HG02852 (cell line): Measurements from ENCODE around the gene PCBP4.
"Not testable (repeated sequence)": the region's sequence is repeated elsewhere in the genome, so short reads cannot be mapped to it uniquely, and the experiment has no call there.

Source experiments
- ATAC-seq: cut with Tn5 transposase; IDR thresholded peaks from one replicate; pipeline ENCODE4 v1.9.1; 2021; ENCODE audit warnings: mild to moderate bottlenecking, moderate library complexity; ENCODE audit not compliant: unreplicated experiment

Gene PCBP4

GRCh38 chr3:51995346-51996163 lies 28.3 kb upstream of the PCBP4 start, which contains the start of gene RPL29:
Gene RPL29, minus strand, starts transcription at chr3:51995895. Its CDS starts 434 bp downstream, at chr3:51995461.
- ATAC-seq, result peak; percentile 86

DNA sequence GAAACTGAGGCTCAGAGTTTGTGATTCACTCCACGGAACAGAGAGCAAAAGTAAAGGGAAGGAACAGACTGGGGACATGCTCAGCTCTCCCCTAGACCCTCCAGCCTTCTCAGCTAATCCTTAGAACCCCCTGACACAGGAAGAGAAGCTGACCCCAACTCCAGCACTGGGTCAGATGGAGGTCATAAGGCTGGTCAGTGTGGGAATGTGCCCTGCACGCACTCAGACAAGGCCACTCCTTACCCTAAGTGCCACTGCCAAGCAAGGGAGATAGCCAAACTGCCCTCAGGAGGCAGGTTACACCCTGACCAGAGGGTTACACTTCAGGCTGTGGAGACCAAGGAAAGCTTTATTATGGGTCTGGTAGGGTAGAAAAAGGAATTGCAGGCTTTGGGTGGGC lies 27.3 kb upstream of the PCBP4 start:
- no peak for ATAC-seq

- not testable (repeated sequence) for ATAC-seq
Measured at GRCh38 chr3:51993657-51994056, 26.4 kb upstream of the PCBP4 start.

DNA sequence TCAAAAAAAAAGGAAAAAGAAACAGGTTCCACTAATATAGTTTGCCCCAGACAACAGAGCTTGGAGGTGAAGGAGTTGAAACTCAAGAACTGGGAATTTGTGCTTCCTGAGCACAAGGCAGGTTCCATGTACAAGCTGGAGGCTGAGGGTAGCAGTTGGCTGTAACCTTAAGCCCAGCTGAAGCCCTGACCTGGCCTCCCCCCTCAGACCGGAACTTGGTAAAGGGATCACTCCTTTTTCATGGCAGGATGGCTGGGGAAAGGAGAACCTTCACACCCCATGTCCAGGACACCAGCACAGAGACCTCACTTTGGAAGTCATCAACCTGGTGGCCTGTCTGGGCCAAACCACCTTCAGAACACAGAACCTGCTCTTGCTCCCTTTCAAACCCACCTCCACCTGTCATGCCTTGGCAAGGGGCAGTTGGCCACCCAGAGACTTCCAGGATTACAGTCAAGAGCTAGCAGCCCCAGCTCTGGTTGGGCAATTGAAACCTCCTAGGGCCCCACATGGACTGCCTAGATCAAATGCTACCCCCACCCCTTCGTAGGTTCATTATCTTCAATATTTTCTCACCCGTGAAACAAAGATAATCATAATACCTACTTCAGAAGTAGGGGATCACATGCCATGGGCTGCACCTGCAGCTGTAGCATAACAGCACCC lies 24.9 kb upstream of the PCBP4 start:
- no peak for ATAC-seq

DNA sequence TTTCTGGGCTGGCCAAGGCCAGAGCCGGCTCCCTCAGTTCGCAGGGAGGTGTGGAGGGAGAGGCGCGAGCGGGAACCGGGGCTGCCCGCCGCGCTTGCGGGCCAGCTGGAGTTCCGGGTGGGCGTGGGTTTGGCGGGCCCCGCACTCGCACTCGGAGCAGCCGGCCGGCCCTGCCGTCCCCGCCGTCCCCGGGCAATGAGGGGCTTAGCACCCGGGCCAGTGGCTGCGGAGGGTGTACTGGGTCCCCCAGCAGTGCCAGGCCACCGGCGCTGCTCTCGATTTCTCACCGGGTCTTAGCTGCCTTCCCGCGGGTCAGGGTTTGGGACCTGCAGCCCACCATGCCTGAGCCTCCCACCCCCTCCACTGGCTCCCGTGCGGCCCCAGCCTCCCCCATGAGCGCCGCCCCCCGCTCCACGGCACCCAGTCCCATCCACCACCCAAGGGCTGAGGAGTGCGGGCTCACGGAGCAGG lies 23.3 kb upstream of the PCBP4 start:
- ATAC-seq, result not testable (repeated sequence)

GRCh38 chr3:51988286-51989146 lies 21.3 kb upstream of the PCBP4 start:
- no peak for ATAC-seq

DNA sequence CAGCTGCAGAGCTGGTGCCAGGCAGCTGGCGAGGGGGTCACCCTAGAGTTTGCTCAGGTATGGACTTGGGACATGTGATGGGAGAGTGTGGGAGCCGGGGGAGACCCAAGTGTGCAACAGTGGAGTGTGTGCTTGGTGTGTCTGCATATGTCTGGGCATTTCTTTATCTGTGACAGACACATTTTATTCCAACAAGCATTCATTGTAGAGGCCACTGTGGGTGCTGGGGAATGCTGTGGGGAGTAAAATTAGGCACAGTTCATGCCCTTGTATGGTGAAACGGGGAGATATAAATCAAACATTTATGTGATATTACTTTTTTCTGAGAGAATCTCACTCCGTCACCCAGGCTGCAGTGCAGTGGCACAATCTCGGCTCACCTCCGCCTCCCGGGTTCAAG lies 20.3 kb upstream of the PCBP4 start:
- ATAC-seq, result no peak

GRCh38 chr3:51986010-51986947 lies 19.0 kb upstream of the PCBP4 start:
- ATAC-seq, result no peak

- ATAC-seq, result no peak
Measured at GRCh38 chr3:51985063-51985462, 17.8 kb upstream of the PCBP4 start.

- ATAC-seq, result no peak
Measured at GRCh38 chr3:51984269-51984647, 17.0 kb upstream of the PCBP4 start.

- ATAC-seq, result no peak
Measured at GRCh38 chr3:51983578-51984268, 16.5 kb upstream of the PCBP4 start.

DNA sequence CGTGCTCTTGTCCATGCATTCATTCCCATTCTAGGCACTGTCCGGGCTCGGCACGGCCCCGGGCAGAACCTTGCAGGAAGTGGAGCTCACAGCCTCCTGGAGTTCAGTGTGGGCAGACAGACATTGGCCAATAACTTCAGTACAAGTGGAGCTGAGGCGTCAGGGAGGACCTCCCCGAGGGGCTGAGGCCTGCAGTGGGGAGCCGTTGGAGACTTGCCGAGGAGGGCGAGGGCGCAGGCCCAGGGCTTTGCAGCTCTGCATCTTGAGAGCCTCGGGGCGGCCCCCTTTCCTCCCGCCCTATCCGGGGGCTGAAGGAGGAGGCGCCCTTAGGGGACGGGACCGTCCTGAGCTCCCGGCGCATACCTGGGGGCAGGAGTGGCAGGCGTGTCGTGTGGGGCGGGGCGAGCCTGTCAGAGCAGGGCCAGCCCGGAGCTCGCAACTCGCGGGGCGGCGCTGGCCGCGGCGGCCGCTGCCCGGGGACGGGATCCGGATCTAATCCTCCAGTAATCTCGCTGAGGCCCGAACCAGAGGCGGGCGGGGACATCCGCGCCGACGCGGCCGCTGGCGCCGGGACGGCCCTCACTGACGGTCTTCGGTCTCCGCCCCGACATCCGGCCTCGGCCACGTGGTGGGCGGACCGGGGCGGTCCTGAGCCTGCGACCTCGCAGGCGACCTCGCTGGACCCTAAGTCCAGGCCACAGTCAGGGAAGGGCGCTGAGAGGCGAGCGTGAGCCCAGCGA lies 15.8 kb upstream of the PCBP4 start, which contains the start of gene ACY1:
Gene ACY1, plus strand, starts transcription at position 698 of the 740 bp plus-strand sequence. CDS start 530 bp downstream, outside the sequence.
- peak; percentile 75 for ATAC-seq

DNA sequence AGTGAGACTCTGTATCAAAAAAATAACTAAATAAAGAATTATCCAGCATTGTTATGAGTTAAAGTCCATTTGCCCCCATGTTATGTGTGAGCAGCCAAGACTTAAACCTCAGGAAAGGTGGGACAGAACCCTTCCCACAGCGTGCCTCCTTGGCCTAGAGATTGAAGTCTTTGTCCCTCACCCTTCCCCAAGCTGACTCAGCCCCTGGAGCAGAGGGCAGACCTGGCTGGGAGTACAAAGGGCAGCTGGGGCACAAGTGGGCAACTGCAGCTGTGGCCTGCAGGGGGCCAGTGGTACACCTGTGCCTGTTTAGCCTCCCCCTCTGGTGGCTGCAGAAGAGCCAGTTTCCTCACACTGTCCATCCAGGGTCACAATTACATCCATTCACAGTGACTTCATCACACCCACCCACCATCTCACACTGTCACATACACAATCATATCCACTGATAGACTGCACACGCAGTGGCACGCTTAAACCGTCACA lies 15.1 kb upstream of the PCBP4 start:
- peak; percentile 38 for ATAC-seq

DNA sequence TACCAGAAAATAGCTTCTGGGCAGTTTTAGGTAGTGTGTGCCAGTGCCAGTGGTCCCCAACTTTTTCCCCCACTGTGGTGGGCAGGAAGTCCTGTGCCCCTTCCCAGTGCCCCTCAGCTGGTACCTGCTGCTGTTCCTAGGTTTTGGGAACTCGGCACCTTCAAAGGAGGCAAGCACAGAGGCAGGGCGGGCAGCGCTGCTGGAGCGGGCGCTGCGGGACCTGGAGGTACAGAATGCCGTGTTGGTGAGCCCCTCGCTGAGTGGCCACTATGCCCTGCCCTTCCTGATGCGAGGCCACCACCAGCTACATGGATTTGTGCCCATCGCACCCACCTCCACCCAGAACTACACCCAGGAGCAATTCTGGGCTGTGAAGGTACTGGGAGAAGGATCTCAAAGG lies 13.0 kb upstream of the PCBP4 start:
- ATAC-seq, result no peak

DNA sequence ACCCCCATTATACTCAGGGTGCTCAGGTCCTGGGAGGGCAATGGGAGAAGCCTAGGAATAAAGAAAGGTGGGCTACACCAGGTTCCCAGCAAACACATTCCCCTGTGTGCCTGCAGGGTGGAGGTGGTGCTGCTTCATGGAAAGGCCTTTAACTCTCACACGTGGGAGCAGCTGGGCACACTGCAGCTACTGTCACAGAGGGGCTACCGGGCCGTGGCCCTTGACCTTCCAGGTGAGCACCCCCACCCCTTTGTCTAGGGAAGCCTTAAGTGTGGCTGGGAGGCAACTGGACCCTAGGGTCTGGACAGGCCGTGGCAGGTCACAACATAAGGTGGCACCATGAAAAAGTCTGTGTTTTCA lies 10.9 kb upstream of the PCBP4 start:
- no peak for ATAC-seq

GRCh38 chr3:51977446-51978142 lies 10.3 kb upstream of the PCBP4 start:
- ATAC-seq, result no peak

- ATAC-seq, result no peak
Measured at GRCh38 chr3:51975852-51976549, 8.7 kb upstream of the PCBP4 start.
